Measurements from ENCODE around the gene NKD2.
"Not testable (repeated sequence)": the region's sequence is repeated elsewhere in the genome, so short reads cannot be mapped to it uniquely, and the experiment has no call there.

Gene NKD2

GRCh38 chr5:1059884-1060263 lies 51.3 kb downstream of the NKD2 start:
- no peak for DNase-seq

GRCh38 chr5:1060535-1060981 lies 52.0 kb downstream of the NKD2 start:
- DNase-seq = no peak

- DNase-seq = not testable (repeated sequence)
These were observed 52.7 kb downstream of the NKD2 start for GRCh38 chr5:1061292-1061691.

GRCh38 chr5:1061916-1062315 lies 53.3 kb downstream of the NKD2 start:
- no peak for DNase-seq

- DNase-seq = no peak
These were observed 54.4 kb downstream of the NKD2 start for GRCh38 chr5:1062761-1063568.

- no peak for DNase-seq
These were observed 55.2 kb downstream of the NKD2 start for GRCh38 chr5:1063661-1064382.

GRCh38 chr5:1064383-1065142 lies 56.0 kb downstream of the NKD2 start:
- DNase-seq = no peak

GRCh38 chr5:1065143-1065750 lies 56.6 kb downstream of the NKD2 start:
- no peak for DNase-seq

- no peak for DNase-seq
These were observed 57.5 kb downstream of the NKD2 start for GRCh38 chr5:1065891-1066650.

- no peak for DNase-seq
These were observed 58.1 kb downstream of the NKD2 start for GRCh38 chr5:1066676-1067075.

GRCh38 chr5:1067141-1068121 lies 58.8 kb downstream of the NKD2 start:
- DNase-seq = no peak

- DNase-seq = no peak
These were observed 59.7 kb downstream of the NKD2 start for GRCh38 chr5:1068204-1068894.

GRCh38 chr5:1068895-1069719 lies 60.5 kb downstream of the NKD2 start:
- no peak for DNase-seq

- no peak for DNase-seq
These were observed 61.1 kb downstream of the NKD2 start for GRCh38 chr5:1069720-1070088.

- no peak for DNase-seq
These were observed 64.9 kb downstream of the NKD2 start for GRCh38 chr5:1073239-1074102.

- no peak for DNase-seq
These were observed 65.6 kb downstream of the NKD2 start for GRCh38 chr5:1074226-1074625.

GRCh38 chr5:1074816-1075554 lies 66.4 kb downstream of the NKD2 start:
- no peak for DNase-seq

GRCh38 chr5:1075555-1075881 lies 66.9 kb downstream of the NKD2 start:
- DNase-seq = no peak
